ENCODE measurements around the gene DMBX1. TPM values are rescaled to one million over a fixed set of nuclear protein-coding genes. Genes with fewer than 3 reads are reported as not detected.

DMBX1 gene
- total and polyA plus RNA-seq, 9 of the 15 experiments (the other 6 are each of a cell fraction or from before 2014, with no cell fraction given), result 0.25 to 4.3 (median 1.0) TPM

- no peaks in the 10 kb centered on the region for H3K79me2 ChIP-seq (ENCODE audit: control insufficient read depth, insufficient read depth, low read length)
- no peaks in the 10 kb centered on the region for H4K20me1 ChIP-seq (replicated peaks; ENCODE audit: control insufficient read depth, insufficient read depth, low read length)
- H3K9me3 ChIP-seq (replicated peaks; ENCODE audit: control insufficient read depth, insufficient read depth, low read depth, low read length), result no peaks in the 10 kb centered on the region
- intact Hi-C loops (cut with micrococcal nuclease) (no loop called here), in situ Hi-C loops (cut with MboI) (no loop called here)
- 0% methylated on average over 4 of the region's 4 CpGs for WGBS (ENCODE audit: insufficient coverage, low coverage, missing lambda C conversion rate)
- BruUV-seq (replicated peaks), result no TSS peak
- no peaks in the 10 kb centered on the region for H3K9me1 ChIP-seq (ENCODE audit: control insufficient read depth, insufficient read depth, low read length)
- no peak overlapping the region for H3K4me3 ChIP-seq
- H3K27me3 ChIP-seq (ENCODE audit: control insufficient read depth in 2 of 2, insufficient read depth in 2 of 2, low read length in 2 of 2), result peaks cover 2 to 41% of the 10 kb centered on the region in 2 experiments; a peak in 4 of 5 replicates
- FAIRE-seq (no peak), DNase-seq (ENCODE audit: extremely low read depth in 1 of 4, low spot score in 3 of 4) (no peak), ATAC-seq (no peak)
- H3K9ac ChIP-seq (ENCODE audit: insufficient read depth in 1 of 2, low read depth in 2 of 2, low read length in 2 of 2), result no peak overlapping the region
- CTCF ChIA-PET (ENCODE audit: low intra/inter-chr PET ratio), result no interaction called here
- POLR2A ChIA-PET, result interaction anchor here (0.6 to 1.7 kb wide), 6 partner anchors 8 to 773 kb away, joined by 3 to 5 read pairs (median 4); no protein-coding TSS in a partner anchor
- no peaks in the 10 kb centered on the region for H3K36me3 ChIP-seq (ENCODE audit: control insufficient read depth, insufficient read depth, low read length)
- H3K4me2 ChIP-seq (ENCODE audit: insufficient read depth, low read length), result no peak overlapping the region
- peaks cover 15 to 21% of the 10 kb centered on the region in 2 experiments; a peak in 4 of 5 replicates for H3K4me1 ChIP-seq (replicated peaks in 1 of 2; ENCODE audit: control insufficient read depth in 2 of 2, insufficient read depth in 2 of 2, low read length in 2 of 2)
- no peak overlapping the region for H2AFZ ChIP-seq (ENCODE audit: low read depth, low read length)
- no peak overlapping the region for H3K27ac ChIP-seq (ENCODE audit: extremely low read depth, low read depth, low read length)
- TF ChIP-seq SMAD4 (CRISPR knock-in tag; conservative IDR thresholded peaks at IDR 0.05) (no peak), MLX (CRISPR knock-in tag; conservative IDR thresholded peaks at IDR 0.05) (no peak), CGGBP1 (CRISPR knock-in tag; IDR thresholded peaks at IDR 0.05) (no peak), ZBTB2 (IDR thresholded peaks at IDR 0.05) (no peak), JUNB (CRISPR knock-in tag; conservative IDR thresholded peaks at IDR 0.05) (no peak), MGA (IDR thresholded peaks at IDR 0.05) (no peak), NFATC3 (IDR thresholded peaks at IDR 0.05) (no peak)
Observed at GRCh38 chr1:46458190-46458589, 31.4 kb upstream of the DMBX1 start.
